Effector memory CD4-positive, alpha-beta T cell (primary cell): Measurements from ENCODE around the gene CCDC34.

ENCODE experiments used
- DNase-seq, 3 donors: peaks; one replicate each; pipeline ENCODE4 v3.0.0-alpha.2; 2020
- H3K27ac ChIP-seq: 2 replicates; pipeline ENCODE4 v1.7.0; 2013; ENCODE audit warnings: mild to moderate bottlenecking, low read length, moderate library complexity; ENCODE audit not compliant: insufficient read depth, poor library complexity, severe bottlenecking
- H3K27me3 ChIP-seq: replicated peaks from 2 replicates; pipeline ENCODE4 v1.7.0; 2013; ENCODE audit warnings: mild to moderate bottlenecking, low read length; ENCODE audit not compliant: insufficient read depth, control insufficient read depth, poor library complexity, severe bottlenecking
- H3K36me3 ChIP-seq: 2 replicates; pipeline ENCODE4 v1.7.0; 2013; ENCODE audit warnings: mild to moderate bottlenecking, low read length, moderate library complexity; ENCODE audit not compliant: control insufficient read depth, insufficient read depth
- H3K4me1 ChIP-seq: 2 replicates; pipeline ENCODE4 v1.7.0; 2013; ENCODE audit warnings: low read length, mild to moderate bottlenecking; ENCODE audit not compliant: control insufficient read depth, insufficient read depth, poor library complexity, severe bottlenecking
- H3K4me3 ChIP-seq: 2 replicates; pipeline ENCODE4 v1.7.0; 2013; ENCODE audit warnings: low read length, low read depth, mild to moderate bottlenecking; ENCODE audit not compliant: insufficient read depth, poor library complexity, severe bottlenecking
- H3K9me3 ChIP-seq: 2 replicates; pipeline ENCODE4 v1.7.0; 2013; ENCODE audit warnings: mild to moderate bottlenecking, low read length, moderate library complexity; ENCODE audit not compliant: control insufficient read depth

CCDC34 gene

GRCh38 chr11:27367881-27368280, 4.9 kb upstream of the CCDC34 start:
- DNase-seq: no peak
- peaks cover 5% of the 10 kb centered on the region for H3K4me1 ChIP-seq
- no peaks in the 10 kb centered on the region for H3K36me3 ChIP-seq
- no peak overlapping the region for H3K4me3 ChIP-seq
- no peak overlapping the region for H3K27ac ChIP-seq
- no peaks in the 10 kb centered on the region for H3K9me3 ChIP-seq
- no peaks in the 10 kb centered on the region for H3K27me3 ChIP-seq

GRCh38 chr11:27363576-27364117, 632 bp upstream of the CCDC34 start:
- no peak for DNase-seq

GRCh38 chr11:27361649-27362431, 1.2 kb downstream of the CCDC34 start:
- Histone ChIP-seq H3K27ac (no peak overlapping the region), H3K36me3 (no peaks in the 10 kb centered on the region), H3K27me3 (no peaks in the 10 kb centered on the region), H3K9me3 (no peaks in the 10 kb centered on the region), H3K4me3 (peak overlapping the region; percentile 84), H3K4me1 (peaks cover 10% of the 10 kb centered on the region)
- DNase-seq: no peak

More at GRCh38 chr11:27363576-27364117, 632 bp upstream of the CCDC34 start:
- peaks cover 10% of the 10 kb centered on the region for H3K4me1 ChIP-seq
- peak overlapping the region; percentile 84 for H3K4me3 ChIP-seq
- H3K36me3 ChIP-seq: no peaks in the 10 kb centered on the region
- H3K9me3 ChIP-seq: no peaks in the 10 kb centered on the region
- H3K27ac ChIP-seq: peak overlapping the region; percentile 43
- H3K27me3 ChIP-seq: no peaks in the 10 kb centered on the region

GRCh38 chr11:27358296-27358695, 4.7 kb downstream of the CCDC34 start:
- Histone ChIP-seq H3K27ac (no peak overlapping the region), H3K4me1 (peaks cover 5% of the 10 kb centered on the region), H3K9me3 (no peaks in the 10 kb centered on the region), H3K36me3 (no peaks in the 10 kb centered on the region), H3K27me3 (no peaks in the 10 kb centered on the region), H3K4me3 (no peak overlapping the region)
- no peak for DNase-seq

- no peaks in the 10 kb centered on the region for H3K27me3 ChIP-seq
- DNase-seq: no peak
- peaks cover 1% of the 10 kb centered on the region for H3K4me1 ChIP-seq
- no peaks in the 10 kb centered on the region for H3K9me3 ChIP-seq
- H3K36me3 ChIP-seq: no peaks in the 10 kb centered on the region
- H3K27ac ChIP-seq: no peak overlapping the region
- H3K4me3 ChIP-seq: no peak overlapping the region
Observed at GRCh38 chr11:27357250-27357649, 5.8 kb downstream of the CCDC34 start.

- Histone ChIP-seq H3K36me3 (no peaks in the 10 kb centered on the region), H3K27me3 (no peaks in the 10 kb centered on the region), H3K4me3 (no peak overlapping the region), H3K4me1 (no peaks in the 10 kb centered on the region), H3K9me3 (no peaks in the 10 kb centered on the region), H3K27ac (no peak overlapping the region)
- DNase-seq: no peak
Observed at GRCh38 chr11:27356624-27357222, 6.3 kb downstream of the CCDC34 start.

- H3K4me3 ChIP-seq: no peak overlapping the region
- H3K4me1 ChIP-seq: no peaks in the 10 kb centered on the region
- no peaks in the 10 kb centered on the region for H3K9me3 ChIP-seq
- H3K36me3 ChIP-seq: no peaks in the 10 kb centered on the region
- no peak overlapping the region for H3K27ac ChIP-seq
- H3K27me3 ChIP-seq: no peaks in the 10 kb centered on the region
- no peak for DNase-seq
Observed at GRCh38 chr11:27355575-27356104, 7.4 kb downstream of the CCDC34 start.

- Histone ChIP-seq H3K27me3 (no peaks in the 10 kb centered on the region), H3K36me3 (peaks cover 5% of the 10 kb centered on the region), H3K4me3 (no peak overlapping the region), H3K9me3 (no peaks in the 10 kb centered on the region), H3K4me1 (no peaks in the 10 kb centered on the region), H3K27ac (no peak overlapping the region)
- DNase-seq: no peak
Observed at GRCh38 chr11:27354359-27354965, 8.6 kb downstream of the CCDC34 start.

GRCh38 chr11:27353593-27354358, 9.2 kb downstream of the CCDC34 start:
- no peaks in the 10 kb centered on the region for H3K9me3 ChIP-seq
- no peaks in the 10 kb centered on the region for H3K27me3 ChIP-seq
- H3K27ac ChIP-seq: no peak overlapping the region
- no peaks in the 10 kb centered on the region for H3K4me1 ChIP-seq
- DNase-seq: no peak
- H3K4me3 ChIP-seq: no peak overlapping the region
- H3K36me3 ChIP-seq: peaks cover 5% of the 10 kb centered on the region
